OCI-LY1 (cell line): ENCODE measurements around the gene HOTAIR.

Experiments
- CTCF ChIP-seq: fragments of 200-600 bp; sonication (generic), shearing (Covaris generic); IDR thresholded peaks from 2 replicates; pipeline ENCODE4 v1.5.1; 2017; ENCODE audit warnings: mild to moderate bottlenecking, antibody characterized with exemption, low read length, moderate library complexity, mixed read lengths
- EZH2 ChIP-seq: fragments of 200-600 bp; sonication (generic), shearing (Covaris generic); IDR thresholded peaks from 2 replicates; pipeline ENCODE4 v1.8.0; 2017; ENCODE audit warnings: borderline replicate concordance, mixed run types, mild to moderate bottlenecking, antibody characterized with exemption, low read length, moderate library complexity, mixed read lengths

GRCh38 chr12:53958128-53958527 is 16.6 kb downstream of the HOTAIR start:
- TF ChIP-seq CTCF = no peak
- no peak for TF ChIP-seq EZH2
